GM12878 (cell line): Measurements from ENCODE around the gene SLC3A2. TPM values are rescaled to one million over a fixed set of nuclear protein-coding genes. Genes with fewer than 3 reads are reported as not detected.

Experiments
- BRCA1 ChIP-seq: IDR thresholded peaks from 2 replicates; pipeline ENCODE4 v1.6.1; 2011; ENCODE audit warnings: low read depth, low read length, improper control_type of control experiment
- CBX3 ChIP-seq: fragments of 200-600 bp; sonication (generic); IDR thresholded peaks from 2 replicates; pipeline ENCODE4 v1.6.1; 2016; ENCODE audit warnings: low read depth, borderline replicate concordance
- CREM ChIP-seq: IDR thresholded peaks from 2 replicates; pipeline ENCODE4 v1.6.1; 2014; ENCODE audit warnings: antibody characterized with exemption, low read depth
- FOS ChIP-seq: IDR thresholded peaks from 3 replicates; pipeline ENCODE4 v1.6.1; 2011; ENCODE audit warnings: borderline replicate concordance; ENCODE audit not compliant: insufficient read length; ENCODE audit errors: extremely low read depth
- GATAD2B ChIP-seq: fragments of 450-650 bp; conservative IDR thresholded peaks from 2 replicates; pipeline ENCODE4 v1.6.1; 2017; ENCODE audit warnings: low read depth, mild to moderate bottlenecking, moderate library complexity
- IKZF1 ChIP-seq: fragments of 450-650 bp; conservative IDR thresholded peaks from 2 replicates; pipeline ENCODE4 v1.6.1; 2017; ENCODE audit warnings: antibody characterized with exemption, mild to moderate bottlenecking
- KDM1A ChIP-seq: fragments of 200-600 bp; sonication (generic); IDR thresholded peaks from 2 replicates; pipeline ENCODE4 v1.6.1; 2016; ENCODE audit warnings: borderline replicate concordance
- KLF5 ChIP-seq: fragments of 450-650 bp; IDR thresholded peaks from 2 replicates; pipeline ENCODE4 v1.6.1; 2014; ENCODE audit warnings: mild to moderate bottlenecking; ENCODE audit not compliant: partially characterized antibody
- MEF2A ChIP-seq: IDR thresholded peaks from 2 replicates; pipeline ENCODE4 v1.6.1; 2011; ENCODE audit warnings: low read depth, mild to moderate bottlenecking, low read length, moderate library complexity; ENCODE audit not compliant: insufficient read depth
- MXI1 ChIP-seq: fragments of 150-350 bp; IDR thresholded peaks from 2 replicates; pipeline ENCODE4 v1.6.1; 2011; ENCODE audit warnings: low read depth, mild to moderate bottlenecking, inconsistent platforms, low read length, improper control_type of control experiment
- MYB ChIP-seq: fragments of 150-350 bp; IDR thresholded peaks from 2 replicates; pipeline ENCODE4 v1.6.1; 2014; ENCODE audit warnings: mild to moderate bottlenecking, low read depth, low read length, borderline replicate concordance
- POLR2AphosphoS2 ChIP-seq: IDR thresholded peaks from 2 replicates; pipeline ENCODE4 v1.6.1; 2011; ENCODE audit warnings: low read depth, mild to moderate bottlenecking, low read length, improper control_type of control experiment, moderate library complexity
- RBBP5 ChIP-seq: fragments of 200-600 bp; sonication (generic); conservative IDR thresholded peaks from 2 replicates; pipeline ENCODE4 v1.6.1; 2016
- RFX5 ChIP-seq: IDR thresholded peaks from 2 replicates; pipeline ENCODE4 v1.6.1; 2011; ENCODE audit warnings: low read depth, low read length, improper control_type of control experiment
- RUNX3 ChIP-seq: IDR thresholded peaks from 2 replicates; pipeline ENCODE4 v1.6.1; 2012; ENCODE audit warnings: low read length, inconsistent platforms
- SIN3A ChIP-seq: IDR thresholded peaks from 2 replicates; pipeline ENCODE4 v1.6.1; 2012; ENCODE audit warnings: low read depth, low read length, improper control_type of control experiment
- SPI1 ChIP-seq: IDR thresholded peaks from 2 replicates; pipeline ENCODE4 v1.6.1; 2011; ENCODE audit warnings: low read depth, mild to moderate bottlenecking, low read length, moderate library complexity, borderline replicate concordance; ENCODE audit not compliant: insufficient read depth
- SUPT20H ChIP-seq: IDR thresholded peaks from 2 replicates; pipeline ENCODE4 v1.6.1; 2011; ENCODE audit warnings: low read depth, mild to moderate bottlenecking, low read length, moderate library complexity, borderline replicate concordance; ENCODE audit not compliant: control insufficient read depth
- TCF3 ChIP-seq: IDR thresholded peaks from 2 replicates; pipeline ENCODE4 v1.6.1; 2012; ENCODE audit warnings: low read depth, mild to moderate bottlenecking, low read length, borderline replicate concordance; ENCODE audit not compliant: insufficient read depth
- polyA plus RNA-seq, 11 experiments: library from polyadenylated mRNA; depleted of rRNA in 4 of 11; unstranded in 6 of 11; stranded (reverse) in 5 of 11; fragments of >200 nt; fragmentation: Nextera tagmentation in 4 of 11; fragmentation: Illumina TruSeq in 1 of 11; extraction: Ambion mirVana in 4 of 11; extraction: Trizol in 1 of 11; gene quantifications; 1 replicate in 1 of 11; 2 replicates in 10 of 11; pipeline versions ENCODE4 v1.2.1 to v1.2.3, GENCODE V29; 2011 to 2016; ENCODE audit warnings: inconsistent platforms in 2 of 11, missing spikeins in 2 of 11, low read depth in 1 of 11
- total RNA-seq, 4 experiments: library from RNA; depleted of rRNA in 3 of 4; stranded (reverse); fragments of >200 nt in 3 of 4; fragmentation: Illumina TruSeq in 1 of 4; extraction: Trizol in 1 of 4; gene quantifications; 2 replicates each; pipeline versions ENCODE4 v1.2.1 to v1.2.3, GENCODE V29; 2013 to 2021
- TF ChIP-seq, protein P1 (sequence below): fragments of 450-650 bp; conservative IDR thresholded peaks from 2 replicates; pipeline ENCODE4 v1.6.1; 2017; ENCODE audit warnings: mild to moderate bottlenecking, moderate library complexity
- TF ChIP-seq, protein P2 (sequence below): fragments of 450-650 bp; IDR thresholded peaks from 2 replicates; pipeline ENCODE4 v1.6.1; 2017; ENCODE audit warnings: borderline replicate concordance
- TF ChIP-seq, protein P3 (sequence below): fragments of 450-650 bp; IDR thresholded peaks from 2 replicates; pipeline ENCODE4 v1.6.1; 2017; ENCODE audit warnings: antibody characterized with exemption, mild to moderate bottlenecking, moderate library complexity

The SLC3A2 gene
- total and polyA plus RNA-seq, 10 of the 15 experiments (the other 5 are each of a cell fraction or from before 2014, with no cell fraction given): 6.9 to 158 (median 106) TPM

DNA sequence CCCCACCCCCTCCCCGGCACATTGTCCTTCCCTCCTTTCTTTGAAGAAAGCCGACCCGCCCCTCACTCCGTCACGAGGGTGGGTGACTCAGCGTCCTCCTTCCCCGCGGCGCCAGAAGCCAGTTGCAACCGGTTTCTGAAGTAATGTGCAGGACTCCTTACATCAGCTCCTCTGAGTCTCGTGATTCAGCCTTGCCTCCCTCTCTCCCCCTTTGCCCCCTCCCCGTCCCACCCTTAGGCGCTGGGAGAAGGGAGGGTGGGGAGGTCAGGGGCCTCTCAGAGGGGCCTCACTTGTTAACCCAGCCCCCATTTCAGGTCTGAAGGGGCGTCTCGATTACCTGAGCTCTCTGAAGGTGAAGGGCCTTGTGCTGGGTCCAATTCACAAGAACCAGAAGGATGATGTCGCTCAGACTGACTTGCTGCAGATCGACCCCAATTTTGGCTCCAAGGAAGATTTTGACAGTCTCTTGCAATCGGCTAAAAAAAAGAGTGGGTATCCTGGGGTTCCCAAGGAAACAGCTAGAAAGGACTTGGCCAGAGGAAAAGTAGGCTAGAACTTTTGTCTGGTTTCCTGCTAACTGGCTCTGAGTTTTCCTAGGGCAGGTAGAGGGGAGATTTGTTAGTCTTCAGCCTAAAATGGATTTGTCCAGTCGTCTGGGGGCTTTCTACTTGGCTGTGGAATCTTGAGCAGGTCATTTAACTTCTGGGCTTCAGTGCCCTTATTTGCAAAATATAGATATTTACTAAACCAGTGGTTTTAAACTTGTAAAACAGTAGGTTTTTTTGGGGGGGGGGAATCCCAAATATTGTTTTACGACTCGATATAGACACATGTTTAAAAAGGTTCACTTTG lies 1.1 kb downstream of the SLC3A2 start (continued):
- TF ChIP-seq, protein P1, sequence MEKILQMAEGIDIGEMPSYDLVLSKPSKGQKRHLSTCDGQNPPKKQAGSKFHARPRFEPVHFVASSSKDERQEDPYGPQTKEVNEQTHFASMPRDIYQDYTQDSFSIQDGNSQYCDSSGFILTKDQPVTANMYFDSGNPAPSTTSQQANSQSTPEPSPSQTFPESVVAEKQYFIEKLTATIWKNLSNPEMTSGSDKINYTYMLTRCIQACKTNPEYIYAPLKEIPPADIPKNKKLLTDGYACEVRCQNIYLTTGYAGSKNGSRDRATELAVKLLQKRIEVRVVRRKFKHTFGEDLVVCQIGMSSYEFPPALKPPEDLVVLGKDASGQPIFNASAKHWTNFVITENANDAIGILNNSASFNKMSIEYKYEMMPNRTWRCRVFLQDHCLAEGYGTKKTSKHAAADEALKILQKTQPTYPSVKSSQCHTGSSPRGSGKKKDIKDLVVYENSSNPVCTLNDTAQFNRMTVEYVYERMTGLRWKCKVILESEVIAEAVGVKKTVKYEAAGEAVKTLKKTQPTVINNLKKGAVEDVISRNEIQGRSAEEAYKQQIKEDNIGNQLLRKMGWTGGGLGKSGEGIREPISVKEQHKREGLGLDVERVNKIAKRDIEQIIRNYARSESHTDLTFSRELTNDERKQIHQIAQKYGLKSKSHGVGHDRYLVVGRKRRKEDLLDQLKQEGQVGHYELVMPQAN: no peak
- TF ChIP-seq RFX5 (no peak), KDM1A (no peak), FOS (no peak), GATAD2B (no peak), SUPT20H (no peak), TCF3 (no peak), IKZF1 (no peak), MEF2A (no peak), RBBP5 (no peak), POLR2AphosphoS2 (no peak), RUNX3 (no peak), CBX3 (no peak), MXI1 (no peak), SPI1 (no peak), MYB (no peak), SIN3A (0 out of 2 replicates have a peak, but pooled peaks have one; percentile 48), BRCA1 (no peak), KLF5 (no peak), CREM (no peak; the same call in 1 of the 2 replicates)
- TF ChIP-seq, protein P2, sequence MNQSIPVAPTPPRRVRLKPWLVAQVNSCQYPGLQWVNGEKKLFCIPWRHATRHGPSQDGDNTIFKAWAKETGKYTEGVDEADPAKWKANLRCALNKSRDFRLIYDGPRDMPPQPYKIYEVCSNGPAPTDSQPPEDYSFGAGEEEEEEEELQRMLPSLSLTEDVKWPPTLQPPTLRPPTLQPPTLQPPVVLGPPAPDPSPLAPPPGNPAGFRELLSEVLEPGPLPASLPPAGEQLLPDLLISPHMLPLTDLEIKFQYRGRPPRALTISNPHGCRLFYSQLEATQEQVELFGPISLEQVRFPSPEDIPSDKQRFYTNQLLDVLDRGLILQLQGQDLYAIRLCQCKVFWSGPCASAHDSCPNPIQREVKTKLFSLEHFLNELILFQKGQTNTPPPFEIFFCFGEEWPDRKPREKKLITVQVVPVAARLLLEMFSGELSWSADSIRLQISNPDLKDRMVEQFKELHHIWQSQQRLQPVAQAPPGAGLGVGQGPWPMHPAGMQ: no peak
- TF ChIP-seq, protein P3, sequence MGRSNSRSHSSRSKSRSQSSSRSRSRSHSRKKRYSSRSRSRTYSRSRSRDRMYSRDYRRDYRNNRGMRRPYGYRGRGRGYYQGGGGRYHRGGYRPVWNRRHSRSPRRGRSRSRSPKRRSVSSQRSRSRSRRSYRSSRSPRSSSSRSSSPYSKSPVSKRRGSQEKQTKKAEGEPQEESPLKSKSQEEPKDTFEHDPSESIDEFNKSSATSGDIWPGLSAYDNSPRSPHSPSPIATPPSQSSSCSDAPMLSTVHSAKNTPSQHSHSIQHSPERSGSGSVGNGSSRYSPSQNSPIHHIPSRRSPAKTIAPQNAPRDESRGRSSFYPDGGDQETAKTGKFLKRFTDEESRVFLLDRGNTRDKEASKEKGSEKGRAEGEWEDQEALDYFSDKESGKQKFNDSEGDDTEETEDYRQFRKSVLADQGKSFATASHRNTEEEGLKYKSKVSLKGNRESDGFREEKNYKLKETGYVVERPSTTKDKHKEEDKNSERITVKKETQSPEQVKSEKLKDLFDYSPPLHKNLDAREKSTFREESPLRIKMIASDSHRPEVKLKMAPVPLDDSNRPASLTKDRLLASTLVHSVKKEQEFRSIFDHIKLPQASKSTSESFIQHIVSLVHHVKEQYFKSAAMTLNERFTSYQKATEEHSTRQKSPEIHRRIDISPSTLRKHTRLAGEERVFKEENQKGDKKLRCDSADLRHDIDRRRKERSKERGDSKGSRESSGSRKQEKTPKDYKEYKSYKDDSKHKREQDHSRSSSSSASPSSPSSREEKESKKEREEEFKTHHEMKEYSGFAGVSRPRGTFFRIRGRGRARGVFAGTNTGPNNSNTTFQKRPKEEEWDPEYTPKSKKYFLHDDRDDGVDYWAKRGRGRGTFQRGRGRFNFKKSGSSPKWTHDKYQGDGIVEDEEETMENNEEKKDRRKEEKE: no peak
